Stimulated activated naive B cell treated with anti-CD40 and anti-IgM and Interleukin-4, amounts not matched to agents 10 μg/mL and 1 μg/mL and 100 μg/mL, for 72 hours (primary cell): ENCODE measurements around the gene C12orf56.
"Not testable (repeated sequence)": the region's sequence is repeated elsewhere in the genome, so short reads cannot be mapped to it uniquely, and the experiment has no call there.

ENCODE experiments used
- ATAC-seq, 2 donors: fragments of 150-1000 bp; cut with Tn5 transposase; replicated peaks; 2 replicates each; pipeline ENCODE4 v1.10.0; 2021; ENCODE audit warnings: moderate library complexity in 1 of 2
- DNase-seq: peaks from one replicate; pipeline ENCODE4 v3.0.0; 2021
- H3K27ac Mint-ChIP-seq: one replicate; pipeline ENCODE4 v1.8.0; 2022; ENCODE audit warnings: mild to moderate bottlenecking, mixed read lengths
- H3K27me3 Mint-ChIP-seq, 2 donors: one replicate each; pipeline ENCODE4 v1.8.0; 2022; ENCODE audit warnings: mixed read lengths in 2 of 2
- H3K36me3 Mint-ChIP-seq, 2 donors: one replicate each; pipeline ENCODE4 v1.8.0; 2022; ENCODE audit warnings: mixed read lengths in 2 of 2, mild to moderate bottlenecking in 1 of 2
- H3K4me1 Mint-ChIP-seq, 2 donors: one replicate each; pipeline ENCODE4 v1.8.0; 2022; ENCODE audit warnings: mixed read lengths in 2 of 2, mild to moderate bottlenecking in 1 of 2
- H3K4me3 Mint-ChIP-seq, 2 donors: one replicate each; pipeline ENCODE4 v1.8.0; 2022; ENCODE audit warnings: mild to moderate bottlenecking in 2 of 2, mixed read lengths in 2 of 2, moderate library complexity in 1 of 2
- H3K9me3 Mint-ChIP-seq, 2 donors: one replicate each; pipeline ENCODE4 v1.8.0; 2022; ENCODE audit warnings: mixed read lengths in 2 of 2, mild to moderate bottlenecking in 1 of 2

The C12orf56 gene

DNA sequence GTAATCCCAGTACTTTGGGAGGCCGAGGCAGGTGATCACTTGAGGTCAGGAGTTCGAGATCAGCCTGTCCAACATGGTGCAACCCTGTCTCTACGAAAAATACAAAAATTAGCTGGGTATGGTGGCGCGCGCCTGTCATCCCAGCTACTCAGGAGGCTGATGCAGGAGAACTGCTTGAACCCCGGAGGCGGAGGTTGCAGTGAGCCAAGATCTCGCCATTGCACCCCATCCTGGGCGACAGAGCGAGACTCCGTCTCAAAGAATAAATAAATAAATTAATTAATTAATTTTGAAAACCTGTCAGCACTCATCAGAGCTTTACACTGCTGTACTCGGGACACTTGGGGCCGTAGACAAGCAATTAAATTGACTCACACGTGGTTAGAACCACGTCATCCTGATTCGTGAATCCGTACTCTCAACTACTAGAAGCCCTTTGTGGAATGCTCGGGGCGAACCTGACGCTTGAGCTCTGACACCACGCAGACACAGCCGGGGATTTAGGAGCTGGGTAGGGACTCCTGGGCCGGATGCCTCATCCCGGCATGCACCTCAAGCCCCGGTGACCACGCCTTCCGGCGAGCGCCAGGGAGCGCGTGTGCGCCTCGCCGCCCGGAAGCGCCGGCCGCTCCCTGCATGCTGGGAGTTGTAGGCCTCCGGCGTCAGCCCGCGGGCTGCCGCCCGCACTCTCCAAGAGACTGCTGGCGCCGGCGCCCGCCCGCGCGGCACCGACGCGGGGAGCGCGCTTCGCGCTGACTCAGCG is 13.3 kb upstream of the C12orf56 start, which contains the start of gene XPOT:
Gene XPOT (plus strand): TSS at position 686 of the 763 bp plus-strand sequence. CDS start 5,644 bp downstream, outside the sequence.
- Mint-ChIP-seq H3K27ac (peak within 1 kb of the TSS; percentile 100), H3K36me3 (peaks cover 4% of the 10 kb centered on the region in 2 donors), H3K27me3 (peaks cover 0 to 8% of the 10 kb centered on the region in 2 donors), H3K9me3 (no peaks in the 10 kb centered on the region), H3K4me1 (peaks cover 8 to 26% of the 10 kb centered on the region in 2 donors), H3K4me3 (peak within 1 kb of the TSS; percentile 99 to 100)
- DNase-seq, result peak; percentile 93
- ATAC-seq, result peak; percentile 94 to 96

DNA sequence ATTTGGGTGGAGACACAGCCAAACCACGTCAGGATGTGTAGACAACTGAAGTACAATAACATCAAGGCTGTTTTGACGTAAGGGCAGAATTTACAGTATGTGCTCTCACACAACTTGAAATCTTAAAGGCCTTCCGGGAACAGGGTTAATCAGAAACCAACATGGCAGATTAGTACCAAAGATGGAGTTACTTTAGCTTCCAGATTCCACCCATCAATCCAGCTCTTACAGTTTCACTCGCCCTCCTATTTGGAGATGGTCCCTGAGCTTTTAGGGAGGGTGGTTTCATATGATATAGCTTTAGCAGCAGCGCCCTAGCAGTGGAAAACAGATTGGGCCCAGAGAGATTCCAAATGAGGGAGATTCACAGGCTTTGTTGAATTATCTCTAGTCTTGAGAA is 11.6 kb upstream of the C12orf56 start:
- Mint-ChIP-seq H3K27ac (no peak overlapping the region), H3K4me1 (peaks cover 5 to 16% of the 10 kb centered on the region in 2 donors), H3K27me3 (peaks cover 6 to 8% of the 10 kb centered on the region in 2 donors), H3K36me3 (peaks cover 0 to 4% of the 10 kb centered on the region in 2 donors), H3K9me3 (no peaks in the 10 kb centered on the region), H3K4me3 (no peak overlapping the region)
- ATAC-seq (no peak), DNase-seq (no peak)

DNA sequence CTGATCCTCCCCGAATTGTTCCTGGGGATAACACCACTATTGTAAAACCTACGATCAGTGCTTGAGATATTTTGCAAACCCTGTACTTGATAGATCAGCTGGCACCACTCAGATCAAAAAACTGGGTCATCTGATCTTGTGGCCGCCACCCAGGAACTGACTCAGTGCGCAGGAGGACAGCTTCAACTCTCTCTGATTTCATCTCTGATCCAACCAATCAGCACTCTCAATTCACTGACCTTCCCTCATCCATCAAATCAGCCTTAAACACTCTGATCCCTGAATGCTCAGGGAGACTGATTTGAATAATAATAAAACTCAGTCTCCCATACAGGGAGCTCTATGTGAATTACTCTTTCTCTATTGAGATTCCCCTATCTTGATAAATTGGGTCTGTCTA is 9.5 kb upstream of the C12orf56 start:
- no peak for DNase-seq
- Mint-ChIP-seq H3K4me3 (no peak overlapping the region), H3K27ac (no peak overlapping the region), H3K36me3 (peaks cover 0 to 4% of the 10 kb centered on the region in 2 donors), H3K9me3 (no peaks in the 10 kb centered on the region), H3K27me3 (peaks cover 6 to 8% of the 10 kb centered on the region in 2 donors), H3K4me1 (peaks cover under 1 to 1% of the 10 kb centered on the region in 2 donors)
- no peak for ATAC-seq

DNA sequence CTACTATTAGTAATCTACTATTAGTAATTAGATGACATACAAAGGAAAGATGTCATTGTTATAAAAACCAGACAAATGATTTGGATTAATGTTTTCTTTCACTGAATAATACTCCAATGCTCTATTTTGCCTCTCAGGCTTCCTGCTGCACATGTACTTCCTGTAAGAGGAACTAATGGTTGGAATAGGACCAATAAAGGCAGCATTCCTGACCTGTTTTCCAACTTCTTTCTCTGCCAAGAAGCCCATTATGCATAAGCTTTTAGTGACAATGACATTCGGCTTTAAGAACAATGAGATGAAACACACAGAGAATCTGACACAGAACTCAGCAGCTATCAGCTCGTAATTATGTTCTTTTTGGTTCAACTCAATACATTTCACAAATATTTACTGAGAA is 5.2 kb upstream of the C12orf56 start:
- Mint-ChIP-seq H3K36me3 (no peaks in the 10 kb centered on the region), H3K27ac (no peak overlapping the region), H3K27me3 (peaks cover 24 to 36% of the 10 kb centered on the region in 2 donors), H3K4me1 (peaks cover under 1 to 4% of the 10 kb centered on the region in 2 donors), H3K9me3 (no peaks in the 10 kb centered on the region), H3K4me3 (no peak overlapping the region)
- DNase-seq, result no peak
- ATAC-seq, result no peak

DNA sequence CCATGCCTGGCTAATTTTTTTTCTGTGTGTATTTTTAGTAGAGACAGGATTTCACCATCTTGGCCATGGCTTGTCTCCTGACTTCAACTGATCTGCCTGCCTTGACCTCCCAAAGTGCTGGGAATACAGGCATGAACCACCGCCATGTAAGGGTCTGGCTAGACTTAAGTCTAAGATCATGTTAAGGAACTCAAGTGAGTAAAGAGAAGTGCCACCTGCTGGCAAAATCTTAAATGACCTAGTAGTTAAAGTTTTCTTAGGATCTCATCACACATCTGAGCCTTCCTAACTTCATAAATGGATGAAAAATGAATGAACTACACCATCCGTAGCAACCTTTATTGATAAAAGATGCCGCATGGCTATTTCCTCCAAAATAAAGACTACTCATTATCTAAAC is 1.7 kb upstream of the C12orf56 start:
- peak; percentile 48 for ATAC-seq
- Mint-ChIP-seq H3K36me3 (no peaks in the 10 kb centered on the region), H3K27ac (no peak overlapping the region), H3K9me3 (no peaks in the 10 kb centered on the region), H3K4me3 (no peak overlapping the region), H3K4me1 (peaks cover 3 to 7% of the 10 kb centered on the region in 2 donors), H3K27me3 (peaks cover 30 to 50% of the 10 kb centered on the region in 2 donors)
- DNase-seq, result no peak

DNA sequence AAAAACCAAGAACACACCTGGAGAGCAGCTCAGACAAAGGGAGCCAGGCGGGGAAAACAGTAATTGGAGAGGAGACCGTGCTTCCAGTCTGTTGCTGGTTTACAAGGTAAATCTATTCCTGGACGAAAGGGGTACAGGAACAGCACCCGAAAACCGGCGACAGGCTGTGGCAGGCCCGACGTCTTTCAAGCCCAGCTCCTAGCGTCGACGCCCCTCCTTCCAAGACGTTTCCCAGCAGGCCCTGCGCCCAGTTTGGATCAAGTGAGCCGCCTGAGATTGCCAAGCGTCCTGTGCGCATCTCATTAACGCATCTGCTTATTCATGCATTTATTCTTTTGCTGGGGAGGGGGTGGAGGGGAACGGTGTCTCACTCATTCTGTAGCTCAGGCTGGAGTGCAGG is 1.4 kb downstream of the C12orf56 start:
- Mint-ChIP-seq H3K9me3 (no peaks in the 10 kb centered on the region), H3K27ac (no peak overlapping the region), H3K4me1 (peaks cover 6 to 7% of the 10 kb centered on the region in 2 donors), H3K27me3 (peaks cover 34 to 46% of the 10 kb centered on the region in 2 donors), H3K4me3 (no peak overlapping the region), H3K36me3 (no peaks in the 10 kb centered on the region)
- no peak for DNase-seq
- ATAC-seq, result no peak

DNA sequence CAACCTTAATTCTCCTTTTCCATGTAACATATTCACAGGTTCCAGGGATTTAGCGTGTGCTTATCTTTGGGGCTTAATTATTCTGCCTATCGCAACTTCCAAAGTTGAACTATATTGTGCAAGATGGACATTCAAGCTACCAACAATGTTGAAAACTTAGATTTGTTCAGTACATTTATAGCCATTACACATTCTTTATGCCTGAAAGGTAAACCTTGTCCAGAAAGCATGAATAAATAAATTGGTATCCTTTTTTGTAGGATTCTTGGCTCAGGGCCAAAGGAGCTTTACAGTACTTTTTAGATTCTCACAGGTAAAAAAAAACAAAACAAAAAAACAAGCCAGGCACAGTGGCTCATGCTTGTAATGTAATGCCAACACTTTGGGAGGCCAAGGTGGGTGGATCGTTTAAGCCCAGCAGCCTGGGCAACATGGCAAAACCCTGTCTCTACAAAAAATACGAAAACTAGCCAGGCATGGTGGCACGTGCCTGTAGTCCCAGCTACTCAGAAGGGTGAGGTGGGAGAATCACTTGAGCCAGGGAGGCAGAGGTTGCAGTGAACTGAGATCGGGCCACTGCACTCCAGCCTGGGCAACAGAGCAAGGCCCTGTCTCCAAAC is 3.3 kb downstream of the C12orf56 start:
- DNase-seq (no peak), ATAC-seq (no peak)
- Mint-ChIP-seq H3K27ac (no peak overlapping the region), H3K4me1 (peaks cover 6 to 7% of the 10 kb centered on the region in 2 donors), H3K4me3 (no peak overlapping the region), H3K27me3 (peaks cover 30 to 36% of the 10 kb centered on the region in 2 donors), H3K36me3 (no peaks in the 10 kb centered on the region), H3K9me3 (no peaks in the 10 kb centered on the region)

DNA sequence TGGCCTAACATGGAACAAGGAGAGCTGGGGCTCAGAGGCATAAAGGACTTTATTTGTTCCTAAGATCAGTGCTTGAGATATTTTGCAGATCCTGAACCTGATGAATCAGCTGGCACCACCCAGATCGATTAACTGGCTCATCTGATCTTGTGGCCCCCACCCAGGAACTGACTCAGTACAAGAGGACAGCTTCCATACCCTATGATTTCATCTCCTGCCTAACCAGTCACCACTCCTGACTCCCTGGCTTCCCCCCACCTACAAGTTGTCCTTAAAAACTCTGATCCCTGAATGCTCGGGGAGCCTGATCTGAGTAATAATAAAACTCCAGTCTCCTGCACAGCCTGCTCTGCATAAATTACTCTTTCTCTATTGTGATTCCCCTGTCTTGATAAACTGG is 5.1 kb downstream of the C12orf56 start:
- peaks cover under 1 to 5% of the 10 kb centered on the region in 2 donors for H3K4me1 Mint-ChIP-seq
- H3K36me3 Mint-ChIP-seq, result no peaks in the 10 kb centered on the region
- DNase-seq, result no peak
- H3K4me3 Mint-ChIP-seq, result no peak overlapping the region
- peaks cover 4 to 8% of the 10 kb centered on the region in 2 donors for H3K9me3 Mint-ChIP-seq
- H3K27ac Mint-ChIP-seq, result no peak overlapping the region
- ATAC-seq, result peak in 1 of 2 donors; percentile 67
- peaks cover 19 to 24% of the 10 kb centered on the region in 2 donors for H3K27me3 Mint-ChIP-seq

DNA sequence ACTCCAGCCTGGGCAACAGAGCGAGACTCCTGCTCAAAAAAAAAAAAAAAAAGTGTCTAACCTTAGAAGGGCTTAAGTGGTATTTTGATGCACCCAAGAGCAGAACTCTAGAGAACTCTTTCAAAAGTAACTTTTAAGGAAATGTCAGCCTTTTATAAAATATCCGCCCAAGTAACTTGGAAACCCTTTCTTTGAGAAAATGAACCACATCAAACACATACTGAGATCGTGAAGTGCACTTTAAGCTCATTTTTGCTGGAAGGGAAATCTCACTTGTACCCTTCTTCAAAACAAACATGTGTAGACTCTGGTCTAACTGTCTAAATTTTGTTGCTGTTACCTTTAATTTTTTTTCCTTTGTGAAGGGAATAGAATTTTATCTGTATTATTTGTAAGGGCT is 5.5 kb downstream of the C12orf56 start:
- H3K27me3 Mint-ChIP-seq, result peaks cover 19 to 23% of the 10 kb centered on the region in 2 donors
- ATAC-seq (no peak), DNase-seq (no peak)
- H3K9me3 Mint-ChIP-seq, result peaks cover 6 to 13% of the 10 kb centered on the region in 2 donors
- no peaks in the 10 kb centered on the region for H3K36me3 Mint-ChIP-seq
- no peak overlapping the region for H3K27ac Mint-ChIP-seq
- peaks cover 0 to 5% of the 10 kb centered on the region in 2 donors for H3K4me1 Mint-ChIP-seq
- no peak overlapping the region for H3K4me3 Mint-ChIP-seq

DNA sequence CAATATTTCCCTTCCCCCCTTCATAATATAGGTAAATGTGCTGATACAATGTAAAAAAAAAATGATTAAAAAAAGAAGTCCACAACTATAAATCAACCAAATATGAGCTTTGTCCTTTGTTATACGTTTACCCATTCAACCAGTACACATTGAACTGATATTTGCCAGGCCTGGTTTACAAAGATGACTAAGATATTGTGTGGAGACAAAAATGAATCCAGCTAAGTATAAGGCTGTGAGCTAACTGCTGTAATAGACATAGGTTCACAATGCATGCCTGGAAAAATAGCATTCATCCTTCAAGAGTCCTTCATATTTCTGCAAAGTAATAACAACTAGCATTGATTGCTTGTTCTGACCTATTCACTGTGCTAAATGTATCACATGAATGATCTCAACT is 6.9 kb downstream of the C12orf56 start:
- Mint-ChIP-seq H3K27me3 (peaks cover 8 to 9% of the 10 kb centered on the region in 2 donors), H3K9me3 (peaks cover 6 to 13% of the 10 kb centered on the region in 2 donors), H3K4me1 (peaks cover 0 to 3% of the 10 kb centered on the region in 2 donors), H3K27ac (no peak overlapping the region), H3K4me3 (no peak overlapping the region), H3K36me3 (no peaks in the 10 kb centered on the region)
- ATAC-seq (no peak), DNase-seq (no peak)

DNA sequence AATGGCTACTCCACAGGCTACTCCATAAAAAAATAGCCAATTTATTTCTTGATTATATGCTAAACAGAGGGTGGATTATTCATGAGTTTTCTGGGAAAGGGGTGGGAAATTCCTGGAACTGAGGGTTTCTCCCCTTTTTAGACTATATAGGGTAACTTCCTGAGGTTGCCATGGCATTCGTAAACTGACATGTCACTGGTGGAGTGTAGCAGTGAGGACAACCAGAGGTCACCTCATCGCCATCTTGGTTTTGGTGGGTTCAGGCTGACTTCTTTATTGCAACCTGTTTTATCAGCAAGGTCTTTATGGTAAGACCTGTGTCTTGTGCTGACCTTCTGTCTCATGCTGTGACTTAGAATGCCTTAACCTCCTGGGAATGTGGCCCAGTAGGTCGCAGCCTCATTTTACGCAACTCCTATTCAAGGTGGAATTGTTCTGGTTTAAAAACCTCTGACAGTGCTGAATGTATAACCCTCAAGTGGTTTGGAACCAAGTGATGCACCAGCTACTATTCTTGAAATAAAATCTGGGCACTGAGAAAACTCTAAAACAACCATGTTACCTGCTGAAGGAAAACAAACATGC is 27.7 kb downstream of the C12orf56 start:
- Mint-ChIP-seq H3K27ac (no peak overlapping the region), H3K36me3 (no peaks in the 10 kb centered on the region), H3K4me1 (no peaks in the 10 kb centered on the region), H3K9me3 (no peaks in the 10 kb centered on the region), H3K27me3 (no peaks in the 10 kb centered on the region), H3K4me3 (no peak overlapping the region)
- no peak for DNase-seq
- ATAC-seq, result no peak

DNA sequence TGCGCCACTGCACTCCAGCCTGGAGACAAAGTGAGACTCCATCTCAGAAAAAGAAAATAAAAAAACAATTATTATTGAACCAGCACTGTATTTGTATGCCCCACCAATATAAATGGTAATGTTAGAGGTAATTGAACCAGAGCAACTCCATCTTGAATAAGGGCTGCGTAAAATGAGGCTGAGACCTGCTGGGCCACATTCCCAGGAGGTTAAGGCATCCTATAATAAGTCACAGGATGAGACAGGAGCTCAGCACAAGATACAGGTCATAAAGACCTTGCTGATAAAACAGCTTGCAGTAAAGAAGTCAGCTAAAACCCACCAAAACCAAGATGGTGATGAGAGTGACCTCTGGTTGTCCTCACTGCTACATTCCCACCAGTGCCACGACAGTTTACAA is 29.4 kb downstream of the C12orf56 start:
- H3K4me1 Mint-ChIP-seq, H3K27ac Mint-ChIP-seq, ATAC-seq: not testable (repeated sequence)

DNA sequence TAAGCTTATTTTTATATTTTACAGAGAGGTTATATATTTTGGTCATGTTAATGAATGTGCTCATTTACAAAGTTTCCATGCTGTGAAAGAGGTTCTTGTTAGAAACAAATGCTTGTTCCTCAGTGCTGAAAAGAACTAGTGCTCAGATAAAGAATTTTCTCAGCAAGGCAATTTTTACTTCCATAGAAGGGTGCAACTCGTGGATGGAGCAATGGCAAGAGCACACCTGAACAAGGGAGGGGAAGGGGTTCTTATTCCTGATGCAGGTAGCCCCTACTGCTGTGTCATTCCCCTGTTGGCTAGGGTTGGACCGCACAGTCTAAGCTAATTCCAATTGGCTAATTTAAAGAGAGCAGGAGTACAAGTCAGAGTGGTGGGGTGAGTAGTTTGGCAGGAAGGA is 34.3 kb downstream of the C12orf56 start:
- H3K27me3 Mint-ChIP-seq, ATAC-seq, DNase-seq, H3K36me3 Mint-ChIP-seq, H3K9me3 Mint-ChIP-seq, H3K4me3 Mint-ChIP-seq, H3K27ac Mint-ChIP-seq, H3K4me1 Mint-ChIP-seq: not testable (repeated sequence)

More for the DNA sequence above, 29.4 kb downstream of the C12orf56 start:
- H3K9me3 Mint-ChIP-seq, H3K4me3 Mint-ChIP-seq, H3K27me3 Mint-ChIP-seq, DNase-seq, H3K36me3 Mint-ChIP-seq: not testable (repeated sequence)

DNA sequence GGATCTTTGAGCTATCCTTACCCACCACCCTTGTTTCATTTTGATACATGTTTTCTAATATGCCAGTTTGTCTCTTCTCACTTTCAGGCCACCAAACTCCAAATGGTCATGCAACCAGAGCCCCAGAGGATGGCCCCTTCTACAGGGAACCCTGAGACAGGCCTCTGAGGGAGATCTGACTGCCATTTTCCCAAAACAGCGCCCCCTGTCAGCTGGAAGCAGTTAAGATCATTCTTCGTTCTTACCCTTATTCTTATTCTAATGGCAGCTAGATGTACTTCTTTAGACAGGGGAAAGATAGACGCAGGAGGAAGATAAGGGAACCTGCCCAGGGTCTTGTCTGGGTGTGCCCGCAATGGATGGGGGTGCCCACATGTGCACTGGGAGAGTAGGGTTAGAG is 38.4 kb downstream of the C12orf56 start:
- ATAC-seq, result no peak
- H3K27me3 Mint-ChIP-seq, result peaks cover 0 to 6% of the 10 kb centered on the region in 2 donors
- H3K4me3 Mint-ChIP-seq, result no peak overlapping the region
- H3K27ac Mint-ChIP-seq, result no peak overlapping the region
- H3K36me3 Mint-ChIP-seq, result peaks cover 3 to 5% of the 10 kb centered on the region in 2 donors
- H3K4me1 Mint-ChIP-seq, result no peaks in the 10 kb centered on the region
- peaks cover 18 to 20% of the 10 kb centered on the region in 2 donors for H3K9me3 Mint-ChIP-seq
- DNase-seq, result no peak
